Measurements from ENCODE around the gene PLPPR3. TPM values are rescaled to one million over a fixed set of nuclear protein-coding genes. Genes with fewer than 3 reads are reported as not detected.

PLPPR3 gene
- total and polyA plus RNA-seq, 10 of the 15 experiments (the other 5 are each of a cell fraction or from before 2014, with no cell fraction given) = 0.07 TPM; not detected in 9

DNA sequence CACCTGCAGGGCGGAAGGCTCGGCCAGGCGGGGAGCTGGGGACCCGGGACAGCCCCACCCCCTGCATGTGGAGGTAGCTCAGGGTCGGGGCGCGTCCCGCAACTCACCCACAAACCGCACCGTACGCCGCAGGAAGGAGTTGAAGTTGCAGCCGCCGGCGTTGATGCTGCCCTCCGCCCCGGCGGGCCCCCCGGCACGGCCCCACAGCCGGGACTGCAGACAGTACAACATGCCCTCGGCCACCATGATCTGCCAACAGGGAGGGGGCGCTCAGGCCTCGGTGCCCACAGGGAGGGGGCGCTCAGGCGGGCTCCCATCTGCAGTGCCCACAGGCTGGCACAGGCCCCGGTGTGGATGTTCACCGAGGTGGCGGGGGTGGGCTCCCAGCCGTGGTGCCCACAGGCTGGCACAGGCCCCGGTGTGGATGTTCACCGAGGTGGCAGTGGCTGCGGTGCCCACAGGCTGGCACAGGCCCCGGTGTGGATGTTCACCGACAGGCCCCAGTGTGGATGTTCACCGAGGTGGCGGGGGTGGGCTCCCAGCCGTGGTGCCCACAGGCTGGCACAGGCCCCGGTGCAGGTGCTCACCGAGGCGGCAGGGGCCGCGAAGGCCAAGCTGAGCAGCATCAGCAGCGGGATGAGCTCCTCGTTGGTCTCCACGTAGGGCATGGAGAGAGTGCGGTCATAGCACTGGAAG lies 6.5 kb downstream of the PLPPR3 start:
- no peaks in the 10 kb centered on the region for H3K79me2 ChIP-seq (ENCODE audit: control insufficient read depth, insufficient read depth, low read length)
- H3K9me3 ChIP-seq (replicated peaks; ENCODE audit: control insufficient read depth, insufficient read depth, low read length) = no peaks in the 10 kb centered on the region; the same call in 2 of the 3 replicates
- no peaks in the 10 kb centered on the region for H3K4me1 ChIP-seq (ENCODE audit: control insufficient read depth, insufficient read depth, low read length)
- ChIA-PET CTCF (no interaction called here), SMC1A (ENCODE audit: uncharacterized antibody, unreplicated experiment) (no interaction called here), POLR2A (interaction anchor here (0.7 kb wide), 1 partner anchor 39 kb away, joined by 3 read pairs; no protein-coding TSS in a partner anchor), RAD21 (ENCODE audit: unreplicated experiment) (no interaction called here)
- no peak overlapping the region for H2AFZ ChIP-seq (ENCODE audit: control insufficient read depth, low read depth, low read length)
- H3K27me3 ChIP-seq (replicated peaks in 1 of 2; ENCODE audit: control insufficient read depth in 2 of 2, insufficient read depth in 2 of 2, low read length in 1 of 2) = no peaks in the 10 kb centered on the region
- peaks cover 12 to 18% of the 10 kb centered on the region in 2 experiments; a peak in 3 of 4 replicates for H3K36me3 ChIP-seq (ENCODE audit: control insufficient read depth in 2 of 2, insufficient read depth in 2 of 2, low read length in 1 of 2)
- TF ChIP-seq RFX5 (IDR thresholded peaks at IDR 0.05; ENCODE audit: low read depth, low read length) = no peak
- TF ChIP-seq, protein P1, sequence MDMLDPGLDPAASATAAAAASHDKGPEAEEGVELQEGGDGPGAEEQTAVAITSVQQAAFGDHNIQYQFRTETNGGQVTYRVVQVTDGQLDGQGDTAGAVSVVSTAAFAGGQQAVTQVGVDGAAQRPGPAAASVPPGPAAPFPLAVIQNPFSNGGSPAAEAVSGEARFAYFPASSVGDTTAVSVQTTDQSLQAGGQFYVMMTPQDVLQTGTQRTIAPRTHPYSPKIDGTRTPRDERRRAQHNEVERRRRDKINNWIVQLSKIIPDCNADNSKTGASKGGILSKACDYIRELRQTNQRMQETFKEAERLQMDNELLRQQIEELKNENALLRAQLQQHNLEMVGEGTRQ (IDR thresholded peaks at IDR 0.05; ENCODE audit: borderline replicate concordance, low read depth, low read length) = no peak
- no peak for TF ChIP-seq TAF1 (IDR thresholded peaks at IDR 0.05; ENCODE audit: borderline replicate concordance, low read depth, low read length)
- no peak for TF ChIP-seq BHLHE40 (IDR thresholded peaks at IDR 0.05; ENCODE audit: borderline replicate concordance in 1 of 2, low read depth in 2 of 2, low read length in 1 of 2)
- TF ChIP-seq LARP7 (IDR thresholded peaks at IDR 0.05) = no peak
- no peak; the same call in 1 of the 2 replicates for TF ChIP-seq POLR2AphosphoS5 (IDR thresholded peaks at IDR 0.05; ENCODE audit: low read length)
- no peak for TF ChIP-seq IKZF1 (conservative IDR thresholded peaks at IDR 0.05)
- no peak for TF ChIP-seq SPI1 (IDR thresholded peaks at IDR 0.05; ENCODE audit: borderline replicate concordance, insufficient read depth, low read depth, low read length)
- TF ChIP-seq, protein P2, sequence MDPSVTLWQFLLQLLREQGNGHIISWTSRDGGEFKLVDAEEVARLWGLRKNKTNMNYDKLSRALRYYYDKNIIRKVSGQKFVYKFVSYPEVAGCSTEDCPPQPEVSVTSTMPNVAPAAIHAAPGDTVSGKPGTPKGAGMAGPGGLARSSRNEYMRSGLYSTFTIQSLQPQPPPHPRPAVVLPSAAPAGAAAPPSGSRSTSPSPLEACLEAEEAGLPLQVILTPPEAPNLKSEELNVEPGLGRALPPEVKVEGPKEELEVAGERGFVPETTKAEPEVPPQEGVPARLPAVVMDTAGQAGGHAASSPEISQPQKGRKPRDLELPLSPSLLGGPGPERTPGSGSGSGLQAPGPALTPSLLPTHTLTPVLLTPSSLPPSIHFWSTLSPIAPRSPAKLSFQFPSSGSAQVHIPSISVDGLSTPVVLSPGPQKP (IDR thresholded peaks at IDR 0.05; ENCODE audit: low read depth, low read length) = no peak
- TF ChIP-seq POLR2A (IDR thresholded peaks at IDR 0.05; ENCODE audit: low read depth, low read length) = peak; percentile 32
- TF ChIP-seq, protein P3, sequence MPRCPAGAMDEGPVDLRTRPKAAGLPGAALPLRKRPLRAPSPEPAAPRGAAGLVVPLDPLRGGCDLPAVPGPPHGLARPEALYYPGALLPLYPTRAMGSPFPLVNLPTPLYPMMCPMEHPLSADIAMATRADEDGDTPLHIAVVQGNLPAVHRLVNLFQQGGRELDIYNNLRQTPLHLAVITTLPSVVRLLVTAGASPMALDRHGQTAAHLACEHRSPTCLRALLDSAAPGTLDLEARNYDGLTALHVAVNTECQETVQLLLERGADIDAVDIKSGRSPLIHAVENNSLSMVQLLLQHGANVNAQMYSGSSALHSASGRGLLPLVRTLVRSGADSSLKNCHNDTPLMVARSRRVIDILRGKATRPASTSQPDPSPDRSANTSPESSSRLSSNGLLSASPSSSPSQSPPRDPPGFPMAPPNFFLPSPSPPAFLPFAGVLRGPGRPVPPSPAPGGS (IDR thresholded peaks at IDR 0.05; ENCODE audit: borderline replicate concordance, insufficient read depth, low read depth, low read length, poor library complexity, severe bottlenecking) = peak; percentile 16
- no peak for TF ChIP-seq HCFC1 (IDR thresholded peaks at IDR 0.05; ENCODE audit: low read length)
- TF ChIP-seq RCOR1 (conservative IDR thresholded peaks at IDR 0.05; ENCODE audit: low read depth, low read length) = no peak
- ATAC-seq = peak; percentile 9
- no peak for DNase-seq (ENCODE audit: low read depth, low spot score)
- no TSS peak for BruUV-seq (replicated peaks)
- H3K4me2 ChIP-seq (ENCODE audit: control insufficient read depth, insufficient read depth) = no peak overlapping the region
- 98% methylated on average over 41 of the region's 47 CpGs for WGBS (ENCODE audit: insufficient coverage, insufficient replicate concordance, low lambda C conversion rate, missing lambda C conversion rate)
- FAIRE-seq = no peak
- H3K9ac ChIP-seq (ENCODE audit: control insufficient read depth, insufficient read depth, low read length) = no peak overlapping the region
- in situ Hi-C loops (cut with MboI) = no loop called here
- no peak overlapping the region for H3K4me3 ChIP-seq
- intact Hi-C loops (cut with micrococcal nuclease; ENCODE audit: unreplicated experiment) = no loop called here
- H4K20me1 ChIP-seq (ENCODE audit: control insufficient read depth, insufficient read depth) = no peaks in the 10 kb centered on the region
- no peak overlapping the region for H3K27ac ChIP-seq (ENCODE audit: control insufficient read depth, insufficient read depth)

All from GM12878 (cell line).